ENCODE data around the gene RAD18. TPM values are rescaled to one million over a fixed set of nuclear protein-coding genes. Genes with fewer than 3 reads are reported as not detected.

RAD18 gene
- total RNA-seq, 1 donor from 2014 or later, result 8.3 TPM

DNA sequence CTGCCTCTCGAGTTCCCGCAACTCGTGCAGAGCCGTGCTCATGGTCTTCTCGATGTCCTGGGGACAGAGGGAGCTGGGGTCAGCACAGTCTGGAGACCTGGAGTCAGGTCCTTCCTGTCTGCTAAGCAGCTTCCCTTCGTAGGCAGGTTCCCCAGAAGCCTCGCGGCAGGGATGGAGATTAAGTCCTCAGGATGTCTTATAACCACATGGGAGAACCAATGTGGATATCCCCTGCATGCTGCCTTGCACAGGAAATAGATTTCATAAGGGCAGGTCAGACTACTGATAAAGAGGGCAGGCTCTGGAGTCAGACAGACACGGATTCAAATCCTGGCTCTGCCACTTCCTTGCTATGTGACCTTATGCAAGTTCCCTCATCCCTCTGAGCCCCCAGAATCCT is 22.6 kb upstream of the RAD18 start:
- no peak for DNase-seq (ENCODE audit: extremely low read depth, low read depth, low spot score)

DNA sequence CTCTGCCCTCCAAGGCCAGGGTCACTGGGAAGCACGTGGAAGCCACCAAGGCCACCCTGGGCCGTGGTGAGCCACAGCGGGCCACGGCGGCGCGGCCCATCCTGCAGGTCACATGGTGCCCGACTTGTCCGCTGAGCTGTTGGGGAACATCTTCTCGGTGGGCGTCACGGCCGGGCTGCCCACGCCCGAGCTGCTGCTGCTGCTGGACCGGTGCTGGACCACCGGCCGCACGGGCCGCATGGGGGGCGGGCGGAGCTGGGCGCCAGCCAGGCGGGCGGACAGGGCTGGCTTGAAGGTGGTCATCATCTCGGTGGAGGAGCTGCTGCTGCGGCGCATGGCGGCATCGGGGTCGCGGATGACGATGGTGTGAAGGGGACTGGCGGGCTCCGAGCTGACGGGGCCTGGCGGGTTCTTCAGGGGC is 22.1 kb upstream of the RAD18 start:
- DNase-seq (ENCODE audit: extremely low read depth, low read depth, low spot score), result no peak

DNA sequence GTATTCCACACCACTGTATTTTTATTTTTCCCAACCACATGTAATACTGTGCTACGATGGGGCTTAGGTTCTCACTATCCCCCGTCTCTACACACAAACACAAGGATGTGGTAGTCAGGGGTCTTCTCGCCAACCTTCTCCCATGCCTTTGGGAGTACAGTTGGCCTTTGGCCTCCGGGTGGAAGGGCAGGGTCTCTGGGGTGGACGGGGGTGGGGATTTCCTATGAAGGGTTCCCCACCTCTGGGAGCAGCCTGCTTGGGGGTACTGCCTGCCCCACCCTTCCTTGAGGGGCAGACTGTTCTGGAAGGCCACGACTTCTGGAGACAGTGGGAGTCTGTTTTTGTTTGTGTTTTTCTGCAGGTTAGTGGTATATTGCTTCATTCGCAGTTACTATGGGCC is 21.3 kb upstream of the RAD18 start:
- DNase-seq (ENCODE audit: extremely low read depth, low read depth, low spot score), result no peak

DNA sequence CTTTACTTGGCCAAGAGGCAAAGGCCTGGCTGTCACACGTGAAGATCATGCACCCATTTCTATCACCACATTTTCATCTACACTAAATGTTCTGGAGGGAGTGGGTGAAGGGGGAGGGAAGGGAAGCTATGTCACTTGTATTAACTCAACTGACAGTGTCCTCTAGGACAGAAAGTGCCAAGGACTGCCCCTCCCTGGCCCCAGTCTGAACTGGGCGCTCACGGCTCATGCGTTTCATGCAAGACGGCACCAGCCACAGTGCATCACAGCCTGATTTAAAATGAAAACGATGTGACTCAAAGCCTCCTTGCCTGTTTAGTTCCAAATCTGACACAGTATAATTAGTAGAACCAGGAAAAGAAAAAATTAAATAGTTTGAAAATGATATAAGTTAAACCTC is 20.8 kb upstream of the RAD18 start:
- DNase-seq (ENCODE audit: extremely low read depth, low read depth, low spot score), result no peak

DNA sequence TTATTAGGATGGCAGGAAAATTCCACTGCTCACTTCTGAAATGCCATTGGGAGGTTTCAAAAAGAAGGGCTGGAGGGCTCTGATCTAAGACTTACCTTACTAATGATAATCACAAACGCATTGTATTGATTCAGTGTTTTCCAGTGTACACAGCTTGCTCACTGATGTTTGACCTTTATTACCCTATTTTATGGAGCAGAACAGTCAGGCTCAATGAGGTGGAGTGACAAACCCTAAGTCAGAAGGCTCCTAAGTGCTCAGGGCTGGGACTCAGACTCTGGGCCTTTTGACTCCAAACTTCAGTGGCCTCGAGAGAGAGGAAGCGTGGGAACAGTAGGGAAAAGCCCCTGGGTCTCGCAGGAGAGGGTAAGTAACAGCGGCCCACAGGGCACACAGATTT is 20.3 kb upstream of the RAD18 start:
- no peak for DNase-seq (ENCODE audit: extremely low read depth, low read depth, low spot score)

DNA sequence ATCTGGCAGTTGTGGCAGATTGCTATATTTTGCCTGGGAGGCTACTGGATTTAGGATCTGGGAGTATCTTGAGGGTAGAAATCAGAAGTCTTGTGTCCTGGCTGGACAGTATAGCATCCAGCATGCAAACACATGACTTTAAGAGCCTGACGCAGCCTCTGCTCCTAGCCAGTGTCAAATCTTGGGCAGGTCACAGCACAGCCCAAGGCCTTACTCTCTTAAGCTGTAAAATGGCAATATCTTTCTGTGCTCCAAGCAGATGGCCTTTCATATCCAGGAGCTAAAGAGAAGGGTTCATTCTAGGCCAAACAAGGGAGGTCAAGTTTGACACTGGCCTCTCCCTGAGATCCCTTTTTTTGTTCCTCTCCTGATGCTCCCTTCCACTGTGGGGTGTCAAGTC is 19.8 kb upstream of the RAD18 start:
- no peak for DNase-seq (ENCODE audit: extremely low read depth, low read depth, low spot score)

DNA sequence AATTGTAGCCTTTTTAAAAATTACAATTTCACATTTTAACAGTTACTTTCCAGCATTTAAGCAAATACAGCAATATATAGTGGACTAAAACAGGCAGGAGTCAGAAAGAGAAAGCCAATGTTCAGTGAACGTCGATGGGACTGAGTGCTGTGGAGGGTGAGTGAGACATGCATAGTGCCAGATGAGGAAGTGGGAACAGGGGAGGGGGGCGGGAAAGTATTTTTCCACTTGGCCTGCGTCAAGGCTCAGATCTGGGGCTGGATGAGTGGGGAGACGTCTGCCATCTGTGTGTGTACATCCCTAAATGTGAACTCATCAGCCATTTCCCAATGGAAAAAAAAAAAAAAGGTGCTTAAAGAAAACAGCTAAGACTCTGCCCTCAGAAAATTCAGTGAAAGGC is 19.2 kb upstream of the RAD18 start:
- DNase-seq (ENCODE audit: extremely low read depth, low read depth, low spot score), result no peak

DNA sequence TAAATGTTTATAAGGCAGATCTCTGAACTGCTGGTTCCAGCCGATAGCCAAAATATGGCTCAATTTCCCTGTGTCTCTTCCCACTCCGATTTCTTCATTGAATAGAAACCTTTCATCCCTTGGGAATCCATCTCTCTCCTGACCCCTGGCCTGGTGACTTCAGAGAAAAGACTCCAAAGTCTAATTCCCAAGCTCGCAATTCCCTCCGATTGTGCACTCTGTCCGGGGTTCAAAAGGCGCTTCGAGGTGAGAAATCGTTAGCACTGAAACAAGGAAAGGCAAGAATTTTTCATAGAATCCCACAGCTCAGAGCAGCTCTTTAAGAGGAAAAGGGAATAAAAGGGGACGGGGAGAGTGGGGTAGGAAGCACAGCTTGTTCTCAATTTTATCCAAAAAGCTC is 18.4 kb upstream of the RAD18 start:
- no peak for DNase-seq (ENCODE audit: extremely low read depth, low read depth, low spot score)

DNA sequence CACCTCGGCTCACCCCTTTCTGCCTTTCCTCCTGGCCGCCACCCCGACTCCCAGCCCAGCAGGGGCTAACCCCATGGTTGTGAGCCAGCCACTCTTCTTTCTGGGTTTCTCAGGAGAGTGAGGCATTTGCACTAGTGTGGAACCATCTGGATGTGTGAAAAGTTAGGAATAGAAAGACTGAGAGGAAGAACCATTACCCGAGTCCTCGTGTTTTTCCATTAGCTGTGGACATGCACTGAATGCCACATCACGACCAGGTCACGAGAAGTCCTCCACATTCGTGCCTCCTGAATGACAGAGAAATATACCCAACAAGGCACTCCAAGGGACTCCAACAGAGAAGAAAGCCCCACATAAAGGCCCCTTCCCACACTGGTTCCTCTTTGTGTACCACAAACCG is 18.0 kb upstream of the RAD18 start:
- DNase-seq (ENCODE audit: extremely low read depth, low read depth, low spot score), result no peak

DNA sequence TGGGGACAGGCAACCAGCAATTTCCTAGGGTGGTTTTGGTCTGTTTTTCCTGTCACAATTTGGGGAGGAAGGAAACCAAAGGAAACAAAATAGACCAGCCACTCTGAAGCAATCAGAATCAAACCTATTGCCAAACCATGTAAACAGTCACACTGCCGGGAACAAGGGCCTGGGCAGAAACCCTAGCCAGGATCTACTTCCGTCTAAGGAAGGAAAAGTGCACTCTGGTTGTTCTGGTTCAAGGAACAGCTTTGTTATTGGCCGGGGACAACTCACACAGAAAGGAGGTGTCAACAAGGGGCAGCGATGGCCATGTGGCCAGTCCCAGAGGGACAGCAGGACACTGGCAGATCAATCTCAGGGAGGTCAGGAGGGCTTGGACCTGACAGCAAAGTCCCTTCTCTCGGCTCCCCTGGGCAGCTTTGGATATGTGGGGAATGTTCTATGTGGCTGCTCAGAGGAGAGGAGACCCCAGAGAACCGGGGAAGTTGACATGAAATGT is 17.5 kb upstream of the RAD18 start:
- no peak for DNase-seq (ENCODE audit: extremely low read depth, low read depth, low spot score)

DNA sequence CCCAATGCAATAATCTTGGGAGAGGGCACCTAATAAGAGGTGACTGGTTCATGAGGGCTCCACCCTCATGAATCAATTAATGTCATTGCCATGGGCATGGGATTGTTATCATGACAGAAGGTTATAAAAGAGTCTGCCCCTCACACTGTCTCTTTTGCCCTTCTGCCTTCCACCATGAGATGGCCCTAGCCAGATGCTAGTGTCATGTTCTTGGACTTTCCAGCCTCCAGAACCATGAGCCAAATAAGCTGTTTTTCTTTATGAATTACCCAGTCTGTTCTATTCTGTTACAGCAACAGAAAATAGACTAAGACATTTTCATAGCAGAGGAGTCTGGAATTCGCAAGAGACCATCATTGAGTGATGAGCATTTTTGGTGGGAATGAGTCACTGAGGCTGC is 16.0 kb upstream of the RAD18 start:
- DNase-seq (ENCODE audit: extremely low read depth, low read depth, low spot score), result no peak

DNA sequence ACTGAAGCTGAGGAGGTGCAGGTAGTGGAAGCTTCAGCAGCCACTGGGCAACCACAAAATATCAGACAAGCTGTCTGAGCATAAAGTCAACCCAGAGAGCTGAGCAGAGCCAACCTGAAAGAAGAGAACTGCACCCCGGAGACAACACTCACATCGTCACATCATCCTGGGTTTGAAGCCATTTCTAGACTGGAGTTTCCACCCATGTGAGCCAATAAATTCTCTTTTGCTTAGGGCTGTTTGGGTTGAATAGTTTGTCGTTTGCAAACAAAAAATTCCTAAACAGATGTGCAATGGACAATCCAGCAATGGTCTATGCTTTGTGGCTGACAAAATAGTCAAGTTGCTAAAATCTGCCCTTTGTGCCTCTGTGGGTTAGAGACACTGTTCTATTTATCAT is 15.3 kb upstream of the RAD18 start:
- no peak for DNase-seq (ENCODE audit: extremely low read depth, low read depth, low spot score)

DNA sequence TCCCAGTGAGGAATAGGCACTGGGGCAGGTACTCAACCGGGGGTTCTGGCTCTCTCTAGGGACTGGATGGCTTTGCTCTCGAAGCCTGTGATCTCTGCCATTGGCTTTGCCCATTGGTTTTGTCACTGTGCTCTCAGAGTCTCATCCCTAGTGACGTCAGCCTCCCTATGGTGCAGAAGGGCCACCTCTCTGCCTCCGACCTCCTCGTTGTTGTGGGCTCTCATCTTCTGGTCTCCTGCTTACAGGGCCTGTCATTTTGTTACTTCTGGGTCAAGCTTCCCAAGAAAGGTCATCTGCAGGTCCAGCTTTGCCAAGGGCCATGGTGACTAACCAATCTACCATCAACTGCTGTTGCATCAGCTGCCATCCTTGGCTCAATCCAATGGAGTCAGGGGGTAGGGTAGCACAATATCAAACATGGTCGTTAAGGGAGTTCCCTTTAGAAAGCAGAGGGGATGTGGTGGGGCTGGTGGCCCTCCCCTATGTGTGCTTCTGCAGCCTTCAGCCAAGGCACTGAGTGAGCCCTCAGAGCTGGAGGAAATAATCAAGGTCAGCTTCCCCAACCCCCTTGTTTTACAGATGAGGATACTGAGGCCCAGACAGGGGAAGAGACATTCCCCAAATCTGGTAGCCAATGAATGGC is 13.4 kb upstream of the RAD18 start:
- no peak for DNase-seq (ENCODE audit: extremely low read depth, low read depth, low spot score)

DNA sequence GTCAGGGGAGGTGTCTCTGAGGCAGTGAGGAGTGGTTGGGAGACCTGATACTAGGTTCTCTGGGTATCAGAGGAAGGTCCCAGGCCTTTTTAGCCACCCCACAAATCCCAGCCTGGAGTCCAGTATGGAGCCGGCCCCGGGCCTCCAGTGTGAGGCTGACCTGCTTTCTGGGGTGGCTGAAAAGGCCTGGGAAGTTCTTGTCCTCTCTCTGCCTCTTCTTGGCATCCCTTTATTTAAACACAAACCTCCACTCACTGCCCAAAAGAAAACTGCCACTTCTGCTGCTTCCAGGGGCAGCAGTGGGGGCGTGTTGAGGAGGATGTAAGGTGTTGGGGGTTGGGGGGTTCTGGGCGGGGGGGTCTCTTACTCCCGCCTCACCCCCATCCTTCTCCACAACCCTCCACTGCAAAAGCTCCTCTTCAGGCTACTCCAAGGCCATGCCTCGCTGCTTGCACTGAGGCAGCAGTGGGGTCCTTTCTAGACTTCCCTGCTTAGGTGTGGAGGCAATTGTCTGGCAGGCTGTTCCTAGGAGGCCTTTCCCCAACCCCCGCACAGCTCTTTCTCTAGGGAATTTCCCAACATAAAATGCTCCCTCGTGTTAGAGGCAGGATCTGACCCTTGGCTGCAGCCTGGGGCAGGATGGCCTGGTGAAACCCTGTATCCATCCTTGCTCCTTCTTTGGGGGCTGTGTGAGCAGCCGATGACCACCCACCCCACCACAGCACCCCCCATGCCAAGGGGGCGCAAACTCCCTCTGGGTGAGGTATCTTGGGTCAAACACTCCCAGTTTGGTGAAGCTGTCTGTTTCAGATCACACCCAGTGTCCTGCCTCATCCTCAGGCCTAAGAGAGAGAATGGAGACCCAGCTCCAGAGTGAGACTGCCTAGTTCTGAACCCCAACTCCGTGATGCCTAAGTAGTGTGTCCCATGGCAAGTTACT is 12.1 kb upstream of the RAD18 start:
- DNase-seq (ENCODE audit: extremely low read depth, low read depth, low spot score), result no peak

DNA sequence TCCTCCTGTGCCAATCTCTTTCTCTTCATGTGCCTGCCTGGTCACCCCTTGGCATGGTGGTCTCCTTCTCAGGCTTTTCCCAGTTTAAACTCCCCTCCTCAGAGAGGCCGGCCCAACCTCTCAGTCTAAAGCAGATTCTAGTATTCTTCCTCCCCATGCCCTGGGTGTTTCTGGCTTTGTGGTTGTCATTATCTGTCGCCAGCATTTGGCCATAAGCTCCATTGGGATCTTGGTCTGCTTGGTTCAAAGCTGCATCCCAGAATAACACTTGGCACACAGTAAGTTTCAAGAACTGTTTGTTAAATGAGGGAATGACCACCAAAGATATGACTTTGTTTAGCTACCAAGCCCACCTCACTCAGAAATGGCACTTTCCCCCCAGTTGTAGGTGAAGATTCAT is 11.2 kb upstream of the RAD18 start:
- DNase-seq (ENCODE audit: extremely low read depth, low read depth, low spot score), result no peak

DNA sequence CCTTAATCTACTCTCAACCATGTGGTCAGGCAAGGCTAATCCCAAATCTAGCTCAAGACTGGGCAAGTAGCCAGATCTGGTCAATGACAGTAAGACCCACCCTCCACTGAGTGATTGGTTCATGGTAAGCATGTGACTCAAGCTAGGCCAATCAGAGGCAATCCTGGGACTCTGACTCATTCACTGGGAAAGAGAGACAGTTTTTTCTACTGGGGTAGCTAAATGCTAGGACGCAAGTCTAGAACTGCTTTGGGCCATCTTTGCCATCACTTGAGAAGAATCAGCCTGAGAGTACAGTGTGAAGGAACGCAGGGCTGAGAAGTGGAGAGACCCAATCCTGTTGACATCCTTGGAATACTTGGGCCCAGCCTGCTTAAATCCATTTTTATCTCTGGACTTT is 9.4 kb upstream of the RAD18 start:
- no peak for DNase-seq (ENCODE audit: extremely low read depth, low read depth, low spot score)

DNA sequence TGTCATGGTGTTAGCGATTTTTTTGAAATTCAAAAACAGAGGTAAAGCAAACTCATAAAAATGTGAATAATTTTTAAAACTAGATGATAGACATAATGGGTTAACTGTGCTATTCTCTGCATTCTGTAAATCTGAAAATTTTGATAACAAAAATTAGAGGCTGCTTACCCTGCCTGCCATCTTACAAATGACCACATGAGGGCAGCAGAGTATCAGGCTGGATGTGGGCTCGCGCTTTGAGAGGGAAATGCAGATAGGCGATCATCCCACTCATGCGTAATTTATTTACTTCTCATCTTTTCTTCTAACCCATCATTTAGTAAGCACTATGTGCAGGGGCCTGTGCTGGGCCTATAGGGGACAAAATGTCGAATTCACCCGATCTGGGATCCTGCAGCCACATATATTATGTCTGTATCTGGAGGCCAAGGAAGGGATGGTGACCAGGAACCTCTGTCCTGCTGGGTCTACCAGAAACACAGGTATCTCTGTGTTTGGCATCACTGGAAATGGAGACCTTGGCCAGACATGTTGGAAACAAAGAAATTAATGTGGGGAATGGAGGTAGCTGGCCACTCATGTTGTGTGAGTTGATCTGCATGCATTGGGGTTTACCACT is 7.8 kb upstream of the RAD18 start:
- DNase-seq (ENCODE audit: extremely low read depth, low read depth, low spot score), result no peak

DNA sequence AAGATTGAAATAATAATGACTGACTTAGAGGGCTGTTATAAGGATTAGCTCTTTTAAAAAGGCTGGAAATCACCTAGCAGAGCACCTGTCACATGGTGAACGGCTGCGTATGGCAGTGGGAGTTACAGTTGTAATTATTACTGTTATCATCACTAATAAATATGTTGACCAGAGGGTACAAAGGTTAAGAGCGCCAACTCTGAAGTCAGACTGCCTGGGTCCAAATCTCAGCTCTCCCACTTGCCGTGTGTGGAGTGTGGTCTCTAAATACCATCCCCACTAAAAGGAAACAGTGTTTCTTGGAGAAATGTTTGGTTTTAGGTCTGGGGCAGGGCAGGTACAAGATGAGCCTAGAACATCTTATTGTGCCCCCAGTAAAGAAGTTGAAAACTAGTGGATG is 6.0 kb upstream of the RAD18 start:
- no peak for DNase-seq (ENCODE audit: extremely low read depth, low read depth, low spot score)

DNA sequence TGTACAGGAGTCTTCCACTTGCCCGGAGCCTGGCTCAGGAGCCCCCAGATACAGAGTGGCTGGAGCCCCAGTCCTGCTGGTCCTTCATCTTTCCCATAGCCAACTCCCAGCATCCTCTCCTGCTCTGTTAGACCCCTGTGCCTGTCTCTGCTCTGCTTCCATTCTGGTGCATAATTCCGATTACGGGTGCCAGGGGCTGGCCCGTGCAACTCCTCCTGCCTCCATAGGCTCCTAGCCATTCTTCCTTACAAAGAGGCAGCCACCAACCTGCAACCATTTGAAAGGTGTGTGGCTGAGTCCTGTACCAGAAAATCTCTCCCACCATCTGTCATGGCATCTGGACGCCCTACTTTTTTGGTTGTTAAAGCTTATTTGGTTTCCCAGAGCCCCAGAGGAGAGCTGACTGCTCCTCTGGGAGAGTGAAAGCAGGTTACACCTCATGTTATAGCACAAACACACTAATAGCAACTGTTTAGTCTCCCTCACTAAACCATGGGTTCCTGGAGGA is 5.2 kb upstream of the RAD18 start:
- no peak for DNase-seq (ENCODE audit: extremely low read depth, low read depth, low spot score)

DNA sequence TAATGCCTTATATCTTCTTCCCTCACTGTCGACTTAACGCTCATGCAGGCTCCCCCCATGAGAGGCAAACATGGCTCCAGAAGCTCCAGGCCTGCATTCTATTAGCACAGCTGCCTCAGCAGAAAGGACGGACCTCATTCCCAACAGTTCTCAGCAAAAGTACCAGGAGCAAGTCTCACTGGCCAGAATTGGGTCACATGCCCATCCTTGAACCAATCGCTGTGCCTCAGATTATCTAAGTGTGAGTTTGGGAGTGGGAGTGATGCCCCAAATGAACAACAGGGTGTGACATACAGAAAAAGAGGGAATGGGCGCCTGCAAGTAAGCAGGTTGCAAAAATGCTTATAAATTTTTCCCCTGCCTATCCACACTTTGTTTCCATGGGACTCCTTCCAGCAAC is 4.3 kb upstream of the RAD18 start:
- DNase-seq (ENCODE audit: extremely low read depth, low read depth, low spot score), result no peak

DNA sequence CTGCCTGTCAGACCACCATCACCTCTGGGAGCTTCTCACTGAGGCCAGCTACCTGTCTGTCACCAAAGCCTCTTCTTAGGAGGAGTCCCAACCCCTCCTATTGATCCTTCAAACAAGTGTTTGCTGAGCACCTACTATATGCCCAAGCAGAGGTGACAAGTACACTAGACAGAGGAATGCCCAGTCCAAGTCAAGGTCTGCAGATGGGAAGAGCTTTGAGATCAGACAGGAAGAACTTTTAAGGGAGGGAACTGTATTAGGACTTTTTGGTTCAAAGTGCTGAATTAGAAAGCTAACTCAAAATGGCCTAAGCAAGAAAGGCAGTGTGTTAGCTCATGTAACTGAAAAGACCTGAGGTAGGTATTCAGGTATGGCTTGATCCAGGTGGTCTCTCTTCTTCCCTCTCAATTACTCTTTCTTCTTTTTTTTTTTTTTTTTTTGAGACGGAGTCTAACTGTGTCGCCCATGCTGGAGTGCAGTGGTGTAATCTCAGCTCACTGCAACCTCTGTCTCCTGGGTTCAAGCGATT is 3.6 kb upstream of the RAD18 start:
- DNase-seq (ENCODE audit: extremely low read depth, low read depth, low spot score), result no peak

Data from glomerular endothelial cell (primary cell).